ENCODE results near the gene UGCG.

The UGCG gene

DNA sequence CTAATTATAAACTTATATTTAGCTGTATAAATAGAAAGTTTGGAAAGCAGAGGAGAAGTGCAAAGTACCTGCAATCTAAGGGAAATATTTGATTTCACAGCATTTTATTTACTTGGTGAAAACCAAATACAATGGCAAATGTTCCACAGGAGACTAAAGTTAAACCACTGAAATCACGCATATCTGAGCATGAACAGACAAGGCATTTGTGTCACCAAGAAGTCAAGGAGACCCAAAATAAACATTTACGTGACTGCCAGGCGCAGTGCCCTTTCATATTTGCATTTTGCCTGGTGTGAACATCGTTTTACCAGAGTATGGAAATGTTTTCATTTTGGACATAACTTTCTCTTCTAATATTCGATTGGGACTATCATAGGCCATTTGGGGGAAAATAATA, 20.6 kb downstream of the UGCG start:
- TF ChIP-seq CTCF (conservative IDR thresholded peaks at IDR 0.05; ENCODE audit: control insufficient read depth, insufficient read depth, low read depth, low read length): no peak
- DNase-seq (ENCODE audit: low read depth): no peak
- no peak overlapping the region for H3K4me3 ChIP-seq (ENCODE audit: control insufficient read depth, low read depth, low read length)

DNA sequence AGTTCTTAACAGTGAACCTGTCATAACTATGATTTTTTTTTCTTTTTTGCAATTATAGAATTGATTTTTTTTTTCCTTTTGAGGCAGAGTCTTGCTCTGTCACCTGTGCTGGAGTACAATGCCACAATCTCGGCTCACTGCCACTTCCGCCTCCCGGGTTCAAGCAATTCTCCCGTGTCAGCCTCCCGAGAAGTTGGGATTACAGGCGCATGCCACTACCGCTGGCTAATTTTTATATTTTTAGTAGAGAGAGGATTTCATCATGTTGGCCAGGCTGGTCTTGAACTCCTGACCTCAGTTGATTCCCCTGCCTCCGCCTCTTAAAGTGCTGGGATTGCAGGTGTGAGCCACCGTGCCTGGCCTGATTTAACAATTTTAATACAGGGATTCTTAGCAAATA, 21.4 kb downstream of the UGCG start:
- DNase-seq (ENCODE audit: low read depth): no peak
- no peak for TF ChIP-seq CTCF (conservative IDR thresholded peaks at IDR 0.05; ENCODE audit: control insufficient read depth, insufficient read depth, low read depth, low read length)
- no peak overlapping the region for H3K4me3 ChIP-seq (ENCODE audit: control insufficient read depth, low read depth, low read length)

- H3K4me3 ChIP-seq (ENCODE audit: control insufficient read depth, low read depth, low read length): no peak overlapping the region
- TF ChIP-seq CTCF (conservative IDR thresholded peaks at IDR 0.05; ENCODE audit: control insufficient read depth, insufficient read depth, low read depth, low read length): no peak
- DNase-seq (ENCODE audit: low read depth): no peak
These were observed 23.3 kb downstream of the UGCG start for GRCh38 chr9:111919875-111920274.

GRCh38 chr9:111920531-111920930, 23.9 kb downstream of the UGCG start:
- DNase-seq (ENCODE audit: low read depth): no peak
- TF ChIP-seq CTCF (conservative IDR thresholded peaks at IDR 0.05; ENCODE audit: control insufficient read depth, insufficient read depth, low read depth, low read length): no peak
- no peak overlapping the region for H3K4me3 ChIP-seq (ENCODE audit: control insufficient read depth, low read depth, low read length)

- H3K4me3 ChIP-seq (ENCODE audit: control insufficient read depth, low read depth, low read length): no peak overlapping the region
- no peak for TF ChIP-seq CTCF (conservative IDR thresholded peaks at IDR 0.05; ENCODE audit: control insufficient read depth, insufficient read depth, low read depth, low read length)
- no peak for DNase-seq (ENCODE audit: low read depth)
These were observed 25.9 kb downstream of the UGCG start for GRCh38 chr9:111922324-111923013.

GRCh38 chr9:111924281-111924680, 27.7 kb downstream of the UGCG start:
- TF ChIP-seq CTCF (conservative IDR thresholded peaks at IDR 0.05; ENCODE audit: control insufficient read depth, insufficient read depth, low read depth, low read length): no peak
- H3K4me3 ChIP-seq (ENCODE audit: control insufficient read depth, low read depth, low read length): no peak overlapping the region
- DNase-seq (ENCODE audit: low read depth): no peak

Measured in fibroblast of mammary gland (primary cell).